ENCODE measurements around the gene CTAG2.
"Not testable (repeated sequence)": the region's sequence is repeated elsewhere in the genome, so short reads cannot be mapped to it uniquely, and the experiment has no call there.

CTAG2 gene

DNA sequence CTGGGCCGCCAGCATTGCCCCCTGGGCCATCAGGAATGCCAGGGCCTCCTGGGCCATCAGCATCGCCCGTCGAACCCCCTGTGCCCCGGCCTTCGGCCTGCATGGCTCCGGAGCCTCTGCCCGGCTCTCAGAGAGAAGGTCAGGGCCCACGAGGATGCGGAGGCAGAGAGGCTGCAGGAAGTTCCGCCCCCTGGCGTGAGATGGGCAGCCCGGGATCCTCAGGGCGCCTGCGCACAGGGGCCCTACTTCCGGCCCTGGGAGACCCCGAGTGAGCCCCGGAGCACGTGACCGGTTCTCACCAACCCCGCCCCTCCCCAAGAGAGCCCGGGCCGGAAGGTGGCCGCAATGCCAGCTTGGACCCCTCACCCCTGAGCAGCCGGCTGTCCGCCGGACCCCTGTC lies at the start of gene CTAG2:
Gene CTAG2 (minus strand): TSS at position 167 of the 400 bp plus-strand sequence. CDS start 64 bp downstream, at position 103.
- not testable (repeated sequence) for DNase-seq (ENCODE audit: low read depth)

DNA sequence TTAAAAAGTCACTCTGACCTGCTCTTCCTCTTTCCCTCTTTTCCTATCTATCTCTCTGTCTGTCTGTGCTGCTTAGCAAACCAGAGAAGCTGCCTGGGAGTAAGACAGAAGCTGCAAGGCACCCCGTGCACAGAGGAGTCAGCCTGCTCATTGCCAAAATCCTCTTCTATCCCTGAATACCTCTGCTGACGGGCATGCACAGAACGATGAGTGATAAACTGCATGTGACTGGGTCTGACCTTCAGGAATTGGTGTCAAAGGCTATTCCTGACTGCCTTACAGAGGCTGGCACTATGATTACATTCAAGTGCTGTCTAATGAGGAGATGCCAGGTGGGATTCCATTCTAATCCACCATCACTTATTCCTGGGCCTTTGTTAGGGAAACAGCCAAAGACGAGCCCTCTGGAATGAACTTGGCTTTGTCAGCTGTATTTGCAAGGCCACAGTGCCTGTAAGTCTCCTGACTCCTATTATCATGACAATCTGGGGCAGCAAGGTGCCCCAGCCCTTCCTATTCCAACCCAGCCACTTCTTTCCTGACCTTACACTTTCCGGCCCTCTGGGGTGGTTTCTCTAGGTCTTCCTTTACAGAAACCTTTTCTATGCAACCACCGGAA lies 45.4 kb upstream of the CTAG2 start:
- DNase-seq (ENCODE audit: low read depth), result no peak

DNA sequence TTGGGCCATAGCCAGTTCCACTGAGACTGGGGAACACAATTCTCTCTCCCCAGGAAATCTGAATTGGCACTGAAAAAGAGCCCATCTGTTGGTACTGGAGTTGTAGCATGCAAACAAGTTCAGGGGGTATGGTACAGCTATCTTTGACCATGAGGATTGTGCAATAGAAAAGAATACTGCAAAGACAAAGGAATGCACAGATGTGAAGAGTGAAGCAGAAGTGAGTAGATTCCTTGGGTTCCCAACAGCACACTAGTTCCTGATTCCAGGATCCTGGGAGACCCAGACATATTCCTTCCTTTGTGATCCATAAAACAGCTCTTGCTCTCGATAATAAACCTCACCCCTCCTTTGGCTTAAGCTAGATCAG lies 43.3 kb upstream of the CTAG2 start:
- no peak for DNase-seq (ENCODE audit: low read depth)

DNA sequence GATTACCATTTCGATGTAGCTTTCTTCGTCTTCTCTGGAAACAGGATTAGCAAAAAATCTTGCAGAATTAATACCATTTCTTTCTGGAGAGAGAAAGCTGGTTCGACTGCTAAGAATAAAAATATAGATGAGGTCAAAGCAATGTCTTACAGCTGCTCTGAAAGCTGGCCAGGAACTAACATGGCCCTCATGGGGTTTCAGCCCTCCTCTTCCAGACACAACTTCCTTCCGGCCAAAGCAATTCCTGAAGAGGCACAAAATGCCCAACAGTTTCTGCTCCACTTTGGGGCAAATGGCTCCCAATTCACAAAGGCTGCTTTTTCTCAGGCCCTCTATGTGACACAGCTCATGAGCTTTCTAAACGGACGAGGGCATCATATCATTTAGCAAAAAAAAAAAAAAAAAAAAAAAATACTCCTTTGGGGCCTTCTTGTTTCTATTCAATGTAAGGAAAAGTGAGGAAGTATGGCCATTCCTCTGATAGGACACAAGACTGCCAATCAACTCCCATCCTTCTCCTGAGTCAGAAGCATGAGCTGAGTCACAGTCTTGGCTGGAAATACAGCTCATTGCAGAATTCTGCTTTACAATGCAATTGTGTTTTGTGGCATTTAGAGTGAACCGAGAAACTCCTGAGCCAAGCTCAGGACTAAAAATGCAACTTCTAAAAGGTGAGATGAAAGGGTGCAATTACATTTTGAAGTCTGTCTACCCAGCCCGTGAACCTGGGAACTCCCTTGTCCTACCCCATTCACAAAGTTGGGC lies 42.7 kb upstream of the CTAG2 start:
- no peak for DNase-seq (ENCODE audit: low read depth)

DNA sequence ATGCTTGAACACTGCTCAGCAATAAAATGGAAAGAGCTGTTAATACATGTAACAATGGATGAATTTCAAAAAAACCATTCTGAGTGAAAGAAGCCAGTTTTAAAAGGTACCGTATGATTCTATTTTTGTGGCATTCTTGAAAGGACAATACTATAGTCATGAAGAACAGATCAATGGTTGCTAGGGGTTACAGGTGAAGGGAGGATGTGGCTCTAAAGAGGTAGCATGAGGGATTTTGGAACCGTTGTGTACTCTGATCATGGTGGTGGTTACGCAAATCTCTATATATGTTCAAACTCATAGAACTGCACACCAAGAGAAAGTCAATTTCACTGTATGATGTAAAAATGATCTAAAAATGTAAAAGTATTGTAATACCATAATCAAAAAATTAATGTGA lies 40.0 kb upstream of the CTAG2 start:
- DNase-seq (ENCODE audit: low read depth), result no peak

DNA sequence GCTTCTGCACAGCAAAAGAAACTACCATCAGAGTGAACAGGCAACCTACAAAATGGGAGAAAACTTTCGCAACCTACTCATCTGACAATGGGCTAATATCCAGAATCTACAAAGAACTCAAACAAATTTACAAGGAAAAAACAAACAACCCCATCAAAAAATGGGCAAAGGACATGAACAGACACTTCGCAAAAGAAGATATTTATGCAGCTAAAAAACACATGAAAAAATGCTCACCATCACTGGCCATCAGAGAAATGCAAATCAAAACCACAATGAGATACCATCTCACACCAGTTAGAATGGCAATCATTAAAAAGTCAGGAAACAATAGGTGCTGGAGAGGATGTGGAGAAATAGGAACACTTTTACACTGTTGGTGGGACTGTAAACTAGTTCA lies 37.1 kb upstream of the CTAG2 start:
- not testable (repeated sequence) for DNase-seq (ENCODE audit: low read depth)

DNA sequence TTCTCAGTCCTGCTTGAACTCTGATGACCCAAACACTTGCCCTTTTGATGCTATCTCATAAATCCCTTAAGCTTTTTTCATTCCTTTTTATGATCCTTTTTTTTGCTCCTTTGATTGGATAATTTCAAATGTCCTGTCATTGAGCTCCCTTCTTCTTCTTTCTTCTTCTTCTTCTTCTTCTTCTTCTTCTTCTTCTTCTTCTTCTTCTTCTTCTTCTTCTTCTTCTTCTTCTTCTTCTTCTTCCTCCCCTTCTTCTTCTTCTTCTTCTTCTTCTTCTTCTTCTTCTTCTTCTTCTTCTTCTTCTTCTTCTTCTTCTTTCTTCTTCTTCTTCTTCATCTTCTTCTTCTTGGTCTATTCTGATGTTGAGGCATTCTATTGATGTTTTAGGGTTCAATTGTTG lies 18.7 kb upstream of the CTAG2 start:
- DNase-seq (ENCODE audit: low read depth), result not testable (repeated sequence)

DNA sequence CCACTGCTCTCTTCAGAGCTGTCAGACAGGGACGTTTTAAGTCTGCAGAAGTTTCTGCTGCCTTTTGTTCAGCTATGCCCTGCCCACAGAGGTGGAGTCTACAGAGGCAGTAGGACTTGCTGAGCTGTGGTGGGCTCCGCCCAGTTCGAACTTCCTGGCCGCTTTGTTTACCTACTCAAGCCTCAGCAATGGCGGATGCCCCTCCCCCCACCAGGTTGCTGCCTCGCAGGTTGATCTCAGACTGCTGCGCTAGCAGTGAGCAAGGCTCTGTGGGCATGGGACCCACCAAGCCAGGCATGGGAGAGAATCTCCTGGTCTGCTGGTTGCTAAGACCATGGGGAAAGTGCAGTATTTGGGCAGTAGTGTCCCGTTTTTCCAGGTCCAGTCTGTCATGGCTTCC lies 17.5 kb upstream of the CTAG2 start:
- DNase-seq (ENCODE audit: low read depth), result not testable (repeated sequence)

DNA sequence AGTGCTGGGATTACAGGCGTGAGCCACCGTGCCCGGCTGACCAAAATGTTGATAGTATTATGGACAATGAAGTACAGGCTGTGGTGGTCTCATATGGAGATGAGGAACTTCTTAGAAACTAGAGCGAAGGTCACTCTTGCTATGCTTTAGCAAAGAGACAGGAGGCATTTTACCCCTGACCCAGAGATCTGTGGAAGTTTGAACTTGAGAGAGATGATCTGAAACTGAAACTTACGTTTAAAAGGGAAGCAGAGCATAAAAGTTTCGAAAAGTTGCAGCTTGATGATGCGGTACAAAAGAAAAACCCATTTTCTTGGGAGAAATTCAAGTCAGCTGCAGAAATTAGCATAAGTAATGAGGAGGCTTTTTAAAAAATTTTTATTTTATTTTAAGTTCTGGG lies 8.5 kb upstream of the CTAG2 start:
- DNase-seq (ENCODE audit: low read depth), result no peak

DNA sequence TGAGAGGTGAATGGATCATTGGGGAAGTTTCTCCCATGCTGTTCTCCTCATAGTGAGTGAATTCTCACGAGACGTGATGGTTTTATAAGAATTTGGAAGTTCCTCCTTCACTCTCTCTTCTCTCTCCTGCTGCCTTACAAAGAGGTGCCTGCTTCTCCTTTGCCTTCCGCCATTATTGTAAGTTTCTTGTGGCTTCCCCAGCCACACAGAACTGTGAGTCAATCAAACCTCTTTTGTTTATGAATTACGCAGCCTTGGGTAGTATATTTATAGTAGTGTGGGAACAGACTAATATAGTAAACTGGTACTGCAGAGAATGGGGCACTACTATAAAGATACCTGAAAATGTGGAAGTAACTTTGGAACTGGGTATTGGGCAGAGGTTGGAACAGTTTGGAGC lies 7.8 kb upstream of the CTAG2 start:
- DNase-seq (ENCODE audit: low read depth), result no peak

DNA sequence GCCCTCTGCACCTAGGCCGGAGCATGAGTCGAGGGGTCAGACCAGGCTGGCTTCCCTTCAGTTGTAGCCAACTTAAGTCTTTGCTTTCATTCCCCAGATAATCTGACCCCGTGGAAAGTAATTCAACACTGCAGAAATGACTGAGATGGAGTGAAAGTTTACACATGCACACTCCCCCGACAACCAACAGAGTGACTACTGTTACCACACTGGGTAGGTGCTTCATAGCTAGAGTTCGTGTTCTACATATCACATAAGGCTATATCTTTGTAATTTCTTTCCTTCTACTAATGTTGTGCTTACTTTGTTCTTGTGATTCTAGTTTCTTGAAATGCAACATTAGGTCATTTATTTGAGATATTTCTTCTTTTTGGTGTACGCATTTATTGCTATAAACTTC lies 7.2 kb upstream of the CTAG2 start:
- DNase-seq (ENCODE audit: low read depth), result no peak

DNA sequence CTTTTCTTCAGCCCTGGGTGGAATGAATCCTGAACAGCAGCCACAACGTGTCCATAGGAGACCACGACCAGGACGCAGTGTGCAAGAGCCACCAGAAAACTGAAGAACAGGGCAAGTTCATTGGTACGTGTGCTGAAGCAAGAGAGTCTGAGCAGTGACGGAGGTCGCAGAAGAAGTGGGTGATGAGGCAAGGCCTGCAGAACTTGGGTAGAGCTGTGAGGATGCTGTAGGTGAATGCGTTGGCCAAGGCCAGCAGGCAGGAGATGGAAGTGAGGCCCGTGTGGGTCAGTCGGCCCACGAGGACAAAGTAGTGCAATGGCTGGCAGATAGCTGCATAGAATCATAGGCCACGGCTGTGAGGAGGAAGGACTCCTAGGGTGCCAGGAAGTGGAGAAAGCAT lies 5.6 kb upstream of the CTAG2 start:
- no peak for DNase-seq (ENCODE audit: low read depth)

DNA sequence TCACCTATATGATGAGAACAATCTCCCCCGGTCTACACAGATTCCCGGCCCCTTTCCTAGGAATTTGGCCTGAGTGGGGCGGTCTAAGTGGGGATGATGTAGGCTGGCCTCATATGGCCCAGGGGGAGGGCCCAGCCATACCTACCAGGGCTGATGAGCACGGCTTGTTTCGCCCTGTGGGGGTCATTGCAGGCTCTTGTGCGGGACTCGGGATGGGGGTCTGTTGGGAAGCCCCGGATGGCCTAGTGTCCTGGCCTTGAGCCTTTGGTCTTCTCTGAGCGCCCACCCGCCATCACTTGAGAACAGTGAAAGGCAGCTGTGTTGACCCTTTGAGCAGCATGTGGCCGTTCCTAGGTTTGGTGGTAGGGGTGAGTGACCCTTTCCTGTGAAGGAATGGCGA lies 4.8 kb upstream of the CTAG2 start:
- no peak for DNase-seq (ENCODE audit: low read depth)

DNA sequence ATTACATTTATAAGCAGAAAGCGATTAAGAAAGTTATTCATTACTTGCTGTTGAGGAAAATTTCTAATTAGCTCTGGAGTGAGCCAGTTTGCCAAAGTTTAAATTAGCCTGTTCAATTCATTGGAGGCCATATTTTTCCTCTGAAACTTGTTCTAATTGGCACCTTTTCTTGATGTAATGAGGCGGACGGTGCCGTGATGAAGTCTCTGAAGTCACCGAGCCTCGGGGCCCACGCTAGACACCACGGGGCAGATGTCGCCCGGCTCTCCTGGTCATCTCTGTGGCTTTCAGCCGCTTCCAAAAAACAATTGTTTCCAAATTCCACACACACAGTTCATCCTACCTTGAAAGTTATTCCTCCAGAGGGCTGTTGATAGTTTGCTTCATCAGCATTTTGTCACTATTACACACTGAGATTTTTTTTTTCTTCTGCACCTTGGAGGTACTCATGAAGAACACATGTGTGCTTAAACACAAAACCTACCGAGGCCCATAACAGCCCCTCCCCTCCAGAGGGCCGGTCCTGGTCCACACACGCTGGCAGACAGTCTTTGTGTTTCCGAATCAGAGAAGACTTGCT lies 3.9 kb upstream of the CTAG2 start:
- DNase-seq (ENCODE audit: low read depth), result no peak

DNA sequence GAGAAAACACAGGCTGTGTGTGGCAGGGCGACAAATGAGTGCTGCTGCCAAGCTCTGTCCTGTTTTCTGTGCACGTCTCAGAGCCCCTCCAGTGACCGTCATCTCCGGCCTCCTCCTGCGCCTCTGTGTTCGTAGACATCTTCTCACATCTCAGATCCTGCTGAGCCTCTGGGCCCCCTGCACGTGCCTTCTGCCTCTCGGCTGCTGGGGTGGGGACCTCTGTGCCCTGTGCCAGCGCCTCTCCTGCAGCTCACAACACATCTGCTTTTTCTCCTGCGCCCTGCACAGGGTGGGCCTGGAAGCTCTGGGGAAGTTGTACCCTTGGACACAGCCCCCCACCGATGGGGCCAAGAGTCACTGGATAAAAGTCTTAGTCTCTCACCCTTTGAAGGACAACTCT lies 2.4 kb upstream of the CTAG2 start:
- no peak for DNase-seq (ENCODE audit: low read depth)

DNA sequence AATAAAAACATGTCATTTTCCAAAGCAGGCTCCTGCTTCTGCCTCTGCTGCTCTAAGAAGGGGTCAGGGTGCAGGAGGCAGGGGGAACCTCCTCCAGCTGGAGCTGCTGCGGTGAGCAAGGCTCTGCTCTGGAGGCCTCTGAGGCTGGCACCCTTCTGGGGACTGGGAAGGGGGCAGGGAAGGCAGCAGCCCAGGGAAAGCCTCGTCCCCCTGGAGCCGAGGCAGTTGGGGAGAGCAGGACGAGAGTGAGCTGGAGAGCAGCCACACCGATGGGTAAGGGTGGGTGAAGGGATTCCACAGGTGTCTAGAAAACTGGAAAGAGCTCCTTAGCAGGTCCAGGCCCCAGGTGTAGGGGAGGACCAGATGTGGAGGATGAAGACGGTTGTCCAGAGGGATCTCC lies 2.0 kb upstream of the CTAG2 start:
- no peak for DNase-seq (ENCODE audit: low read depth)

DNA sequence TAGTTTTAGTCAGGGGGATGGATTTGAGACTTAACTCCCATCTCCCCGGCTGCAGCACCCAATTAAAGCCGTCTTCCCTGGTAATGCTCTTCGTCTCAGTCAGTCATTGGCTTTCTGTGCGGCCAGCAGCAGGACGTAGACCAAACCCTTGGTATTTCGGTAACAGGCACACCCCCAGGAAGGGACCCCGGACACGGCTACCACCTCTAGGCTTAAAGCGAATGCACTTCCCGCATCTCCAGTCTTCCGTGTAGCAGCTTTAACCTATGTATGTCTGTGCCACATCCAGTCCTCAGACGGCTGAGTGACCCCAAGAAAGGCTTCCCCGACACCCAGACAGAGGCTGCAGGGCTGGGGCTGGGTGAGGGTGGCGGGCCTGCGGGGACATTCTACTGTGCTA lies 1.5 kb upstream of the CTAG2 start:
- no peak for DNase-seq (ENCODE audit: low read depth)

DNA sequence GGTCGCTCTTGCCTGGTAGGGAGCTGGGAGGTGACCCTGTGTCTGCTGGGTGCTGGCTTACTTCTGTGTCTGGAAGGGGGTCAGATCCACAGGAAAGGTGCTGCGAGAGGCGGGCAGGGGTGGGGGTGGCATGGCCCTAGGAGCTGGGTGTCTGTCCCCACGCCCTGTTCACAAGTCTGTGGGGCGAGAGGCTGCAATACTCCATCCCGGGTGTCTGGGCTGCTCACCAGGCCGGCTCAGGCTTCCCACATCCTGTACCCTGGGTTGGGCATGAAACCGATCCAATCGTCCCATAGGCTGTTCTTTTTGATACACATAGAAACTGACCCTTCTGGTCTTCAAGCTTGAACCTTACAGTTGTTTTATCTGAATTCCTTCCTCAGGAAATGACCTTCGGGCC lies 993 bp upstream of the CTAG2 start:
- no peak for DNase-seq (ENCODE audit: low read depth)

DNA sequence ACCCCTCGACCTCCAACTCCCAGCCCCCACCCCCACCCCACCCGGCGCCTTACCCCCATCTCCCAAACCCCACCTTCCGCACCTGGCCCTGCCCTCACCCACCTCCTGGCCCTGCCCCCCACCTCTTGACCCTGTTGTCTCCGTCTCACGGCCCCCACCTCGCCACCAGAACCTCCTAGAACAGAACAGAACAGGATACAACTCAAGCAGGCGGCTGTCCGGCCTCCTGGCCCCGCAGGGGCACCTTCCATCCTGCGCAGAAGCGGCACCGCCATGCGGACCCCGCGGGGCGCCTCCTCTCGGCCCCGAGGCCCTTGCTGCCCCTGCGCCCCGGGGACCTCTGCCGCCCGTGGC lies 354 bp downstream of the CTAG2 start:
- no peak for DNase-seq (ENCODE audit: low read depth)

DNA sequence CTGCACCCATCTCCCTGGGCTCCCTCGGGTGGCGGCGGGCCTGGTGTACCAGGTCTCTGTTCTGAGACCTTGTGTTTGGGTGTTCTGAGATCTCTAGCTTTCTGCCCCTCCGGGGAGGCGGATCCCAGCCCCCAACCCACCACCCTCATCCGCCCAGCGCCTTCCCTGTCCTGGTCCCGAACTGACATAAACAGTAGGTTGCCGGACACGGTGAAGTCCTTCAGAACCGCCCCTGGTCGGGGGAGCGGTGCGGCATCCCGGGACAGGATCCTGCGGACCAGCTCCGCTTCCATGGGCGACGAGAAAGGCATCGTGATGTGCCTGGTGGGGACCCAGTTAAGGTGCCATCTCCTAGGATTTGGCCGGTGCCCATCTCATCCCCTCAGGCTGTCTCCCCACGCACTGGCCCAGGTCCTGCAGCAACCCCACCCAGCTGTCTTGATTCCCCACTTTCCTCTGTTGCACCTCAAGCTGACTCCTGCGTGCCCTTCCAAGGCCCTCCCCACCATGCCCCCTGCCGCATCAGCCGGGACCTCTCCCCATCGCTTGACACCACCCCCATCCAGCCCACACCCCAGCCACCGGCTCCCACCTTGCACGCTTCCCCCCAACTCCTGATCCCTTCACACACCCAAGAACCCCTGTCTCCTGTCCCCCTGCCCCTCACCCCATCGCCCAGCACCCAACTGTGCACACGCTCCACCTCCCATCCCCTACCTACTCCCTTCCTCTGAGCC lies 900 bp downstream of the CTAG2 start:
- DNase-seq (ENCODE audit: low read depth), result no peak

DNA sequence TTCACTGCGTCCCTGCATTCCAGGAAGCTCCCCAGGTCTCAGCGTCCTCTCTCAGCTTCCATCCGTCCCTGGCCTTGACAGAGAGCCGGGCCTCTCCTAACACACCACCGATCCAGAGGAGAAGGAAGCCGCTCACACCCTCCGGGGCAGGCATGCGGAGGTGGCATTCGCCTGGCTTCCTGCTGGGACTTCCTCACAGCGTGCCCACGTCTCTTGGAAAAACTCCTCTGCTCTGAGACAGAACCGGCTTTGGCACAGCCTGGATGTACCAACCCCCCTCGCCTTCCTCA lies 3.2 kb downstream of the CTAG2 start:
- no peak for DNase-seq (ENCODE audit: low read depth)

DNA sequence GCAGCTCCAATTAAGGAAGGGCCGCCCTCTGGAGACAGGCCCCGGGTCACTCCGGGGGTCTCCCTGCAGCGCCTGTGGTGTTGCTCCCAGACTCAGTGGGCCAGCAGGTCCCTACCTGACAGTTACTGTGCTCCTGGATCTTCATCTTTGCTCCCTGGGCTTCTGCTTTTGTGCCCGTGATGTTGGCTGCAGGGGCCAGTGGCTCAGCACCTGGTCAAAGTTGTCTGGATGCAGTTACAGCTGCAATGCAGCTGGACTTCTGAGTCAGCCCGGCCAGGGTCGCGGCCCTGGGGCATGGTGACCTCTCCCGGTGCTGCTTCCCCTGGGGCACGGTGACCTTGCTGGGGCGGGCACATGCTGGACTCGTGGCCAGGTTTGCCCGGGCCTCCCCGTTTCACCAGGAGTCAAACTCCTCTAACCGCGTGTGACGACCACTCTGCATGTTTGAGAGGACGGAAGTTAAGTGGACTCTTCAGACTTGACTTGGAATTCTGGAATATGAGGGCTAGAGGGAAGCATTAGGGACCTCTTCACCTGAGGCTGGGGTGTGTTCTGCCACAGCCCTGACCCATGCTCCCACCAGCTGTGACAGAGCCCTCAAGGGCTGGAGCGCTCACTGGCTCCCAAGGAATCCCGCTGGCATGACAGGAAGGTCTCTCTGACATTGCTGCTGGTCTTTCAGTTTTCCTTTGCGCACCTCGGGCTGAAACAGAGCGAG lies 3.7 kb downstream of the CTAG2 start:
- no peak for DNase-seq (ENCODE audit: low read depth)

DNA sequence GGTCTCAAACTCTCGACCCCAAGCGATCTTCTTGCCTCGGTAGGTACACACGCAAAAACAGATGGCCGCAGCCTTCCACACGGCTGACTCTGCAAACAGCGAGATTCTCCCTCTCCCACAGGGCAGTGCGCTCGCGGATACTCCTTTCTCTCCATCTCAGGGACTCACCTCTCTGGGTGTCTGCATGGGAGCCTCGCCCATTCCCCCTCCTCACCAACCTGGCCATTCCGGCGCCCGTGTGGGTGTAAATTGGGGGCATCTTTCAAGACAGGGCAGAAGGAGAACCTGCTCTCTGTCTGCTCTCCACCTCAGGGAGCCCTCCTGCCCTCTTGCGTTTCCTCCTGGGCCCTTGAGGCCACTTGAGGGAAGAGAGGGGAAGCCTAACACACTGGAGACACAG lies 4.4 kb downstream of the CTAG2 start:
- DNase-seq (ENCODE audit: low read depth), result no peak

Measured in stimulated activated CD4-positive, alpha-beta T cell treated with anti-CD3 and anti-CD28 coated beads, Interleukin-2, amount 100 ng/mL, for 4 hours (primary cell).